Stimulated activated CD8-positive, alpha-beta memory T cell treated with anti-CD3 and anti-CD28 coated beads, Interleukin-4, amount 100 ng/mL, for 1 hour (primary cell): ENCODE results near the gene GALNT18.

Experiments used
- DNase-seq, 2 donors: peaks; one replicate each; pipeline ENCODE4 v3.0.0-alpha.2; 2020; ENCODE audit warnings: low read depth in 2 of 2, low spot score in 1 of 2

GALNT18 gene

DNA sequence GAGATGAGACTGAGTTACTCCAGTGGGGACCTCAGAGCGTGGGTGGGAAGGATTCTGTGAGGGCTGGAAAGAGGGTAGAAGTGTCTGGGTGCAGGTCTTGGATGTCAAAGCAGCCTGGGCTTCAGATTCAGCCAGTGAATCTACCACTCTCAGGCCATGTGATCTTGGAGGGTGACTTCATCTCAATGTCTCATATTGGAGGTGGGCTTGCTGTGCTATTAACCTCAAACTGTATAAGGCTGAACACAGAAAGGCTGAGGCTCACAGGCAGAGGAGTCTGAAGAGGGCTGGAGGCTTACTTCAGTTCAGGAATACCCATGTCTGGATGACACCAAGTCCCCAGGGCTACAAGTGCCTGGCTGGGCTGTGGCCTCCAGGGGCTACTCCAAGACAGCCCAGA, 332.1 kb downstream of the GALNT18 start:
- DNase-seq, result no peak

DNA sequence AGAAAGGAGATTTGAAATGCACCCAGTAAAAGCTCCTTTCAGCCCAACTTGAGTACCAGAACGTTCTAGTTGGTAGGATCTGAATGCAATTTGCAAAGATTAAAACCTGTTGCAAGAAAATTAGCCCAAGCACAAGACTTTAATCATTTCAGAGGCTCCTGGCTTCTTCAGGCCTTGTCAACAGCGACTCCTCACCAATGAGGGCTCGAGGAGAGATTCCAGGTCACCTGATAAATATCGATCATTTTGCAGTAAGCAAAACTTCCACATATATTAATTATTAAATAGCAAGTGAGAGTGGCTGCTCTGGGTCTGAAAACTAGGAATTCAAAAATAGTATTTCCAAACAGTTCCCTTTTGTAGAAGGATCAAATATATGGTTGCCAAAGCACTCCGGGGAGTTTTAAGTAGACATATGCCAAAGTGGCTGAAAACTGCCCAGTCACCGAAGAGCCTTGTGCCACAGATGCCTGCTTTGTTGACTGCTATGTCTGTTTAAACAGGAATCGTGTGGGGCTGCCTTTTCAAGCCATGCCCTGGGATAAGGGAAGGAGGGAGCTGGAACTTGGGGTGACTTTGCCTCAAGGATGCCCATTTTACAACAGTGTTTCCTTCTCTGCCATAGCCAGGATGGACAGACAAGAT, 332.7 kb downstream of the GALNT18 start:
- DNase-seq, result no peak

DNA sequence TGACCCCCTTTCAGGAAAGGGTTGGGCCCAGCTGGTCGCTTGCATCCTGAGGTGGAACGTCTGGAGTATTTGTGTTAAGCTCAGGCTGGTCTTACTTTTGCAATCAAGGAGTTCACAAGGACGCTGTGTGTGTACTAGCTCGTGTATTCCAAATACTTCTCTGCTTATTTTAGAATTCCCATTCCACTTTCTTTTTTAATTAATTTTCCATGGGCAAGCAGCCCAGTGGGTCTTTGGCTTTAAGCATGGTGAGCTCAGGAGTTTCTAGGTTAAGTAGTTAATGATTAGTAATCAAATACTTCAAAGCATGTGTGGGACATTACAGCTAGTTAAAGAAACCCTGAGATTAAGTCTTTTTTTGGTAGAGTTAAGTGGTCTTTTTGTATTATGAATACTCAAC, 337.3 kb downstream of the GALNT18 start:
- no peak for DNase-seq

DNA sequence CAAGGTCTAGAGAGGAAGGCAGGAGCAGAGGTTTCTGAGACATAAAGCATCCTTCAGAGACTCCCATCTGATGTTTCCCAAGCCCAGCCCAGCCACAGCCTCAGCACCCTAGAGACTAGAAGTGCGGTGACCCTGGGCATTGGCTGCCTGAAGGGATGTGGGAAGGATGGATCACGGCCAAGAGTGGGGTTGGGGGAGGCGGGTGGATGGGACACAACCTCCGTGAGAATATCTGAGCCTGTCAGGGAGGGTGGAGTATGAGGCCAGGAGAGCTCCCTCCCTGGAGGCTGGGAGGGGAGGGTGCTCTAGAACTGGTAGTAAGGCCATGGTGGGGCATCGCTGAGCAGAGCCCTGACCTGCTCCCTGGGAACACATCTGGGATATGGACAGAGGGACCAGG, 340.2 kb downstream of the GALNT18 start:
- DNase-seq, result no peak

DNA sequence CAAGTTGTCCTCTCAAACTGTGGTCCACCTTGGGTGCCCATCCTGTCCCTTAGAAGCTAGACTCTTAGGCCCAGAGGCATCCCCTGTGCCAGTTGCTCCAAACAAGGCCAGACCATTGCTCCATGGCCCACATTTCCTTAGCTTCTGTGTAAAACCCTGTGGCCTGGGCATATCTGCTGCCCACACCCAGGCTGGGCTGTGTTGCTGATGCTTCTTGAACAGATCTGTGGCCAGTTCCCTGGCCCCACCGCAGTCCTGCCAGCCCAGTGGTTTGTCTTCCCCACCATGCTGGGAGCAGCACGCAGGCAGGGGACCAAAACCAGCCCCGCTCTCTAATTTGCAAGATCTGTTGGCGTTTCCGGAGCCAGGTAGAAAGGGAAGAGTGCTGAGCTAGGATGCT, 341.0 kb downstream of the GALNT18 start:
- DNase-seq, result no peak

DNA sequence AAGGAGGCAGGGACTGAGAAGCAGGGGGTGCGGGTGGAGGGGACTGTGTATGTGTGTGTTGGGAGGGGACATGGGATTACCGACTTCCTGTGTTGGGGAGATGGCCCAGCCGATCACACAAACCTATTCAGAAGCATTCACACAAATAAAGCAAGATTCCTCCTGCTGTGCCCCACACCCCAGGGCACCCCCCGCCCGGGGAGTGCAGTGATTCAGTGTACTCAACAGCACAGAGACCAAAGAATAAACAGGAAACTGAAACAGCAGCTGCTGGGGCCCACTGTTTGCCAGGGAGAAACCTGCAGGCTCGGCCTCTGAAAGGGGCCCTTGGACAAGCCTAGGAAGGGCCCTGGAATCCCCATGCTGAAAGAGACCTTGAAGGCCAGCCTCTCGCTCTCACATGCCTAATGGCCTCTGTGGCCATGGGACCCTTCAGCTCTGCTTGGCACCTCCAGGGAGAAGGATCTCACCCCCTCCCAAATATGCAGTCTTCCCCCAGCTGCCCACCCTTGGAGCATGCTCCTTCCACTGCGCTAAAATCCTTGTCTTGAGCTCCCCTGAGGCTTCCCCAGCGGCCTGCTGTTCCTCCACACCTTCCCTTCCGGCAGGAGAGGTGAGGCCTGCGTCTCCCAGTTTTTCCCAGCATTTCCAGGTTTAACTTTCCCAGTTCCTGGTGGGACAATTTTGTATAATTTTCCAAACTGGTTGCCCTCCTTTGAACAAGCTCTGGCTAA, 341.7 kb downstream of the GALNT18 start:
- no peak for DNase-seq

DNA sequence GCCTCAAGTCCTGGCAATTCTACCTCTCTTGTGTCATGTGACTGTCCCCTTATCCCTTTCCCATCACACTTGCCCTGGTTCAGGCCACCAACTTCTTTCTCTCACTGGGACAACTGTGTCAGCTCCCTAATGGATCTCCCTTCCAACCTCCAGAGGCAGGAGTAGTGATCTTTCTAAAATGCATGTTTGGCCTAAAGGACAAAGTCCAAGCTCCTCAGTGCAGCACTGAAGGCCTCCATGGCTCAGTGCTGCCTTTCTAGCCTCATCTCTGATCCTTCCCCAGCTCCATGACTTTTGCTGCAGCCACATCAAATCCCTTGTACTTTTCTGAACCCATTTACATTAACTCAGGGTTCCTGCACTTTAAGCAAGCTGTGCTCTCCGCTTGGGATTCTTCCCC, 349.6 kb downstream of the GALNT18 start:
- DNase-seq, result no peak

DNA sequence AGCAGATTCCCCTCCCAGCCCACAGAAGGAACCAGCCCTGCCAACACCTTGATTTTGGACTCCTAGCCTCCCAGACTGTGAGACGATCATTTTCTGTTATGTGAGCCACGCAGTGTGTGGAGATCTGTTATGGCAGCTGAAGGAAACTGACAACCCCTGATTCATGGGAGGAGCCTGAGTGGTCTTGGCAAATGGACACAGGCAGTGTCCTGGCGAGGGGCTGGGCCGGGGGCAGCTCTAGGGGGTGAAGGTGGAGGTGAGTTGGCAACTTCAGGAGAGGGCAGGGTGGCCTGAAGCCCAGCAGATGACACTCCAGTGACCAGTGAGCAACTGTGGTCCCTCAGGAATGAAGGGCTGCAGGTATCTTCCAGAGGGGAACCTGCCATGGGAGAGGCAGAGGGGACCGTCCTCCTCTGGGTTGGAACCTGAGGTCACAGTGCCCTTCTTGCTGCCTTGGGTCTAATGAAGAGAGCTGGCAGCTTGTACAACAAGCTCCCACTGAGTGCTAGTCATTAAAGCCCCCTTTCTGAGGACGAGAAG, 351.5 kb downstream of the GALNT18 start:
- no peak for DNase-seq

DNA sequence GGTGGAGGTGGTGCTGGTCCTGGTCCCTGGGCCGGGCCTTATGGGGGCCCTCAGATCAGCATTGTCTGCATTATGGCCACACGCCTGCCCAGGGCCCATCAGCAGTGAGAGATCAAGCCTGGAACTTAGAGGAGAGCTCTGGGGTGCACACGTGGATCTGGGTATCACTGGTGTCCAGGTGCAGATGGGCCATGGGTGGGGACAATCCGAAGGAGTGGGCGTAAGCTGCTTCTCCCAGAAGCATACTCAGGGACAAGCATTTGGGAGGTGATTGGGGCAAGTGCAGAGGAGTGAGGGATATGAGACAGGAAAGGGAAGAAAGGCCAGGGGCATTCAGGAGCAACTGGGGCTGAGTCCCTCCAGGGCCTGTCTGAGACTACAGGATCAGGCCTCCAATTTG, 353.1 kb downstream of the GALNT18 start:
- no peak for DNase-seq

DNA sequence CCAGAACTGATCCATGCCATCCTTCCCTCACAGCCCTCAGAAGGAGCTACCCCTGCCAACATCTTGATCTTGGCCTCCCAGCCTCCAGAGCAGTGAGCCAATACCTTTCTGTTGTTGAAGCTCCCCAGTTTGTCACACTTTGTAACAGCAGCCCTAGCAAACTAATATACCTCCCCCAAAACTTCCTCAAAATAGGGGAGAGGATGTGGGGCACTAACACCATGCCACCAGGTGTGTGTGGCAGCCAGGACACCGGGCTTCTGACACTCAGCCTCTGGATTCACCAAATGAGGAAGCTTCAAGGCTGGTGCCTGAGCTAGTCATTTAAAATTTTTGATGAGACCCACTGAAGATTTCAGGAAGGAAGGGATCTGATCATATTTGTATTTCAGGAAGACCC, 353.7 kb downstream of the GALNT18 start:
- DNase-seq, result no peak

DNA sequence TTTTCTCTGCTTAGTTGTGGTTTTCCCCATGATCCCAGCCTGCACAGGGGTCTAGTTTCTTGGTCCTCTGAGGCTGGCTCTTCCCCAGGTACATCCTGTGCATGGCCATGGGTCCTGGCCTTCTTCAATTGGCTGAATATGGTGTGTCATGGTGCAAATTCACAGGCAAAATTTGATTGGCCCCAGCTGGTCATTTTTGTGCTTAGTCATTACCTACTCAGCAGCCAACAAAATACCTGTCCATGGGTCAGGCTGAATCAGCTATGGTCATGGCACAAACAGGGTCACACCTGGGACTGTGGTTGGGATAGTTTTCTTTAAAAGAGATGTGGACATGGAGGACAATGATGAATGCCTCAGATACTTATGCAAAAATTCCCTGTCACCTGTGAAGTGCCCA, 354.5 kb downstream of the GALNT18 start:
- no peak for DNase-seq

DNA sequence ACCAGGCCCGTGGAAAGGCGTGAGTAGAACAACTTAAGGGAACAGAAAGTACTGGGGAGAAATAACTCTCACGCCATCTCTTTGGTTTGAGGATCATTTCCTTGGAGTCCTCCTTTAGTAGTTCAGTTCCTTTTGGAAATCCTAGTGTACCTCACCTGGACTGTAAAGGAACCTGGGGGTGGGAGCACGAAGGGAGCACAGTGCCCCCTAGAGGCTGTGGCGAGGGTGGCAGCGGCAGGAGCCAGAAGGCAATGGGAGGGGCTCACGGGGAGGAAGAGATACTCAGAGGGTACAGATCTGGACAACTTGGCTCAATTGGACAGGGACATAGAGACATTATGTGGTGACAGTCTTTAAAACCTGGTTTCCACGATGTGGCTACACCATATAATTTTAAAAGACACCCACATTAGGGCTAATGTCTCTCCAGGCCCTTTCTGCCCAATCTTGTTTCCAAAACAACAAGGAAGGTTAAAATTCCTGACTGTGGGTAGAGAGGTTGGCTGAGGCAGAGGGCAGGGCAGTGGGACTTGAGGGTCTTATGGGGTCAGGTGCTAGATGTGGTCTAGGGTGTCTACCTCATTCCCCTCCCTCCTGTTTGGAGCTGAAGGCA, 355.7 kb downstream of the GALNT18 start:
- peak in 1 of 2 donors; percentile 31 for DNase-seq

DNA sequence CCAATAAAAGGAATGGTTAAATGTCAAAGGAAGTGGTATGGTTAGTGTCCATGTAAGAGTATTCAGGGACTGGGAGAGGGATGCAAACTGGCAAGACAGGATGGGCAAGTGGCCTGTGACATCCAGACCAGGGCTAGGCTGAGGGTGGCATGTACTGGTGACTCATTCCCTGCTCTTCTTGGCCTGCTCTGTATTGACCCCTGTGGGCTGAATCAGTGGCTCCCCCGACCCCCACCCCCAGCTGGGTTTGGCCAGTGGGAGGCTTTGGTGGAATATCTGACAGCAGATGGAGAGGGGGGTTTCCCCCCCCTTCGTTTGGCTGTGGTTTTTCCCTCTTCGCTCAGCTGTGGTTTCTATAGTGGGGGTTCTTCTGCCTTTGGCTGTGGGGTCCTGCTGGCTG, 356.5 kb downstream of the GALNT18 start:
- no peak for DNase-seq

DNA sequence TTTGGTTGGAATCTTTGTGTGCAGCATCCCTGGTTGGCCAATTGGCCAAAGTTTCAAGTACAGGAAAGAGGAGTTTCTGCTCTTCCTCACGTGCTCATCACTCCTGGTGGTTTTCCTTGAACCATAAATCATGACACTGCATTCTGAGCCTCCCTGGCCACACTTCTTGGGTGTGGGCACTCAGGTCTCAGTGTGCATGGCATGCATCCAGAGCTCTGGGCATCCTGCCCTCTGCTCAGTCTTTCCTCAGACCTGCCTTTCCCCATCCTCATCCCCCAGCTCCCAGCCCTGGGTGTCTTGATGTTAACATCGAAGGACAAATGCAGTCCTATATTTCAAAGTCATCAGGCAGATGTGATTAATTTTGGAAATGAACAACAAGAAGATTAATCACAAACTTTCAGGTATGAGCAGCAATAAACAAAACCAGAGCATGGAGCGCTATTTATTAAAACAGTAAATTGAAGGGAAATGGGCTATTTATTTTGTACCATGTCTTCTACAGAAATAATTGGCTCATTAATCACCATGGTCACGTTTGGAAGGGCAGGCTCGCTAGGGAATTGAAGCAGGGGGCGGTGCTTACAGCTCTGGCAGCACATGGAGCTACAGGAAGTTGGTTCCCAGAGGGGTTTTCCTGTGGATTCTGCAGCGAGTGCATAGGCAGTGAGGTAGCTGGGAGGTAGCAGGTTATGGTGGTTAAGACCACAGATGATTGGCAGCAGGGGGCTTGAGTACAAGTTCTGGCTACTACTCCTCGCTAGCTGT, 358.4 kb downstream of the GALNT18 start:
- no peak for DNase-seq

DNA sequence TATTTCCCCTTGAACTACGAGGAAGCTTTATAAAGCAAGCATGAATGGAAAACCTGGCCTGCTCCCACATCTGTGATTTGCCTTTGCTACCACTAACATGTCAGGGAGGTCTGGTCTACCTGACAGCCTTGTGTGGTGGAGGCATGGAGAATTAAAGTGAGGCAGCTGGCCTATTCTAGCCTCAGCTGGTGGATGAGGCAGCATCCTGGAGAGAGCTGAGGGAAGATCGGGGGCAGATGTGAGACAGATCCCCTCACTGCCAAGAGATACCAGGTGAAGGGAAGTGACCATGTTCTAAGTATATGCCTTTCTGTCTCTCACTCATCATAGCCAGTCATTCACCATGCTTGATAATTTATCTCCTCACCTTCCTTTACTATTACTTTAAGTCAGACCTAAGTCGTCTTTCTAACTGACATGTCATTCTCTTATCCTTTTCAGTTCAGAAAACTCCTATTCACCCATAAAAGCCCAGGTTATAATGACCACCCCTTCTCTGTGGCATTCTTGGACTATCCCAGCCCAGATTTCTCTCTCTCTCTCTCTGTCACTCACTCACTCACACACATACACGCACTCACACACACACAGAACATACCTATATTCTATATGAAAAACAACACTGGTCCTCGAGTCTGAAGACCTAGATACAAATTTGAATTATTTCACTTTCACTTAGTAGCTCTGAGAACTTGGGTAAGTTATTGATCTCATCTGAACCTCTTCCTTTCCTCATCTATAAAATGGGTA, 359.5 kb downstream of the GALNT18 start:
- DNase-seq, result no peak

DNA sequence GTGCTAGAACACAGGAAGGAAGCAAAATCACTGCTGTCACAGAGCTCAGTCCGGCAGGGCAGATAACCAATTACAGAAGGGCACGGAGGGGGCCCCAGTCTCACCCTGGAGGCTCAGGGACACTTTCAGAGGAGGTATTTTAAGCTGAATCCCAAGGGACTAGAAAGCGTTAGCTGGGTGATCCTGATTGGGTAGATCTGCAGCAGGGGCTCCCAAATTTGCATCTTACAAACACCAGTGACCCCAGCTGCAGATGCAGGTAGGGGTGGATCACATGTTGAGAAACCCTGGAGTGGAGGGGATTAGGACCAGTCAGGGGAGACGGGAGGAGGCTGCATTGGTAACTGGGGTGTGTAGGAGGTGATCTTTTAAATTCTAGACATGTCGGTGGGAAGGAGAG, 360.2 kb downstream of the GALNT18 start:
- DNase-seq, result no peak

DNA sequence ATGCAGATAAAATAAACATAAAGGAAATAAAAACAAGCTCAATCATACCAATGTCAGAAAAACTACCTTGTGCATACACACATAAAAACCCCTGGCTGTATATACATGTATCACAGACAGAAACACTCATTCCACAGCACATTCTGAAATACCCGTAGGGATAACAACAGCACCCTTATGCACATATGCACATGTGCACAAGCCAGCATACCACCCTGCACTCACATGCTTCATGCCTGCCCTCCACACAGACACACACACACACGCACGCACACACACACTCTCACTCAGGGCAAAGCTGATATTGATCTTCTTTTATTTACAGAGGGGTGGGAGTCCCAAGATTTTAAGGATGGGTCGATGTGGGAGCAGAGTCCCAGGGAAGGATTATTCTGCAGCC, 360.9 kb downstream of the GALNT18 start:
- no peak for DNase-seq

DNA sequence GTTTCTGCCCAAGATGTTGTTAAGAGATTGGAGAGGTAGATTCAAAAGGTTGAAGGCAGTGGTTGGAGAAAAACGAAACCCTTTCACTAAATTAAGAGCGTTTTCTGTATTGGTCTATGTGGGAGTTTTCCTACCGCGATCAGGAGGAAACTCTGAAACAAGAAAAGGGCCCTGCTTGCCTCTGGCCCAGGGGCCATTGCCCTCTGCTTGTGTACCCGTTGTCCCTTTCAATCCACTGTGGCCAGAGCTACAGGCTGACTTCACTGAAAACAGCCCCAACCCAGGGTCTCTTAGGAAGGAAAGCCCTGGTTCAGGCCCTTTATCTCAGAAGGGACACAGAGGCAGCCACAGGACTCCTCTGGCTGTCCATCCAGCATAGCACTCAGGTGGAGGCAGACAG, 367.8 kb downstream of the GALNT18 start:
- DNase-seq, result no peak

DNA sequence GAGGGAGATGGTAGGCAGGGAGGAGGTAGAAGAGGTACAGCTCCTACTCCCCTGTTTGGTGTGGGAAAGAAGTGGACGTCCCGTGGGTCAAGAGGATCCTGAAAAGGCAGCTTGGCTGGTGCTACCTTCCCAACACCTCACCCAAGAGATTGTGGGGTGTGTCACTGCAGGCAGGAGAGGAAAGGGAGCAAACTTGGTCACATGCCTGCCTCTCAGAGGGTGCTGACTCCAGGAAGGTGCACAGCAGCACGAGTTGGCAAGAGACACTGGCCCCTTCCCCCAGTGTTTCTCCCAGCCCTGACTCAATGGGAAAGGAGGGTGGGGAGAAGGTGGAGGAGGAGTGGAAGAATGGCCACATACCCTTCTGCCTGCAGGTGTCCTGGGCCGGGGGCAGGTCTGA, 368.3 kb downstream of the GALNT18 start:
- no peak for DNase-seq

DNA sequence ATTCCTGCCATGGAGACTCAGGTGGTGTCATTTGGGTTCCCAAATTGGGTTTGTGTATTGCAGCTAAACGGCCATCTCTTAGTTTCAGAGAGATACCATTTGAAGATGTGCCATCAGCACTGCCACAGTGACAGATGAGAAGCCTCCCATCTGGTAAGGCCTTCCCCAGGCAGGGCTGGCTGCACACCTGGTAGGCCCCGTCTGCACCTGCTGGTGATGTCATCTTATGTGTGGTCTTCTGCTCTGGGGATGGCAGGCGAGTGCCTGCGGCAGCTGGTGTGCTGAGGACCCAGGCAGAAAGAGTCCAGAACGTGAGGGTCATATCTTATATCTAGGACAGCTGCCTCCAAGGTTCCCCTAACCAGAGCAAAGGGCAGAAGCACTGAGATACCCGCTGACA, 369.4 kb downstream of the GALNT18 start:
- no peak for DNase-seq

DNA sequence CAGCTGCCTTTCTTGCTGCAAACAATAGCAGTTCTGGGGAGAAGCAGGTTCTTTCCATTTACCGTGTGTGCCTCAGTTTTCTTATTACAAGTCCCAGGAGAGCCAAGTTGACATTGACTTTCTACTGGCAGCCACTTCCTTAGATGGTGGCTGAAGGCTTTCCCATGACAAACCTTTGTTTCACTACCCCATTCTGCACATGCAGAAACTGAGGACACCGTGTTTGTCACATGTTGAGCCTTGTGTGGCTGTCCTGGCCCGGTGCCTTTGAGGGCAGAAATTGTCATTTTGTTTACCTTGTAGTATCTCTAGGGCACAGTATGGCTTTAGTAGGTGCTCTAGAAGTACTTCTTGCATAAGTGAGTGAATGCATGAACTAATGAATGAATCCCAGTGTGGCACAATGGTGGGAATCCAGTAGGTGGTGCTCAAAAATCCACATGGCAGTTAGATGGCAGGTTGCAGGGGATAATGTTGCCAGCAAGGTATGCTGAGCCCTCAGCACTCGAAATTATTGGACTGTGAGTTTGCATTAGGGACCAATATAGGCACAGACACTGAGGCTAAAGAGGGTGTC, 370.3 kb downstream of the GALNT18 start:
- no peak for DNase-seq
